ENCODE measurements around the gene ADM2. TPM values are rescaled to one million over a fixed set of nuclear protein-coding genes. Genes with fewer than 3 reads are reported as not detected.

The ADM2 gene
- total RNA-seq, 1 donor from 2014 or later: not detected

DNA sequence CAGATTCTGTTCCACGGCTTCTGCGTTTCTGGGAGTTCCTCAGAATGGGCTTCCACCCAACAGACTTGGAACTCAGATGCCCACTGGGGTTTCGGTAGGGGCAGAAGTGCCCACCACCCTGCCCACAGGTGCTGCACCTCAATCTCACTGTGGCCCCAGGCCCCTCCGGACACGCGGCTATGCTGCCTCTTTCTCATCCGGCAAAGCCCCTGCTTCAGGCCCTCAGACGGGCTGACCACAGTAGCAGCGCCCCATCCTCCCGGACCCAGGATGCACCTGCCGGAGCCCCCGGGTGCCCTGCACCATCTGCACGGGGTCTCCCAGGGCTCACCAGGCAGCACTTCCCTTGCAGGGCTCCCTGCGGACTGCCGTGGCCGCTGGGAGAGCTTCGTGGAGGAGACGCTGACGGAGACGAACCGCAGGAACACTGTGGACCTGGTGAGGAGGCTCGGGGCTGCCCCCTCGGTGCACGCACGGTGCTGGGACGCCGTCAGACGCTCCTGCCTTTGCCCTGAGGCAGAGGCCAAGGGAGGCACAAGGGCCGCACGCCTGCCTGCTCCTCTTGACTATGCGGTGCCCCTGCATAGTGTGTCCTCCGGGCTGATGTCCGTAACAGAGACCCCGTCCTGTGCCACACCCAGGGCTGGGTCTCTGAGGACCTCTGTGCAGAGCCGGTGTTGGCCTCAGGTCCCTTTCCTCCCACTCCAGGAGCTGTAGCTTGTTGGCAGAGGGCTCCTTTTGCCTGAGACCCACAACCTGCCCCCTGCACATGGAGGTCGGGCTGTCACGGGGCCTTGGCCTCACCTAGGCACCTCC lies 45.1 kb upstream of the ADM2 start:
- Histone ChIP-seq H3K9me3 (no peaks in the 10 kb centered on the region), H3K27ac (no peak overlapping the region), H3K36me3 (peaks cover 5 to 78% of the 10 kb centered on the region in 2 donors), H3K4me1 (no peaks in the 10 kb centered on the region), H3K4me3 (no peak overlapping the region), H3K27me3 (no peaks in the 10 kb centered on the region)
- DNase-seq (ENCODE audit: extremely low spot score in 2 of 2): no peak
- TF ChIP-seq POLR2A (IDR thresholded peaks at IDR 0.05): no peak
- intact Hi-C loops (cut with DNase I): no loop called here

DNA sequence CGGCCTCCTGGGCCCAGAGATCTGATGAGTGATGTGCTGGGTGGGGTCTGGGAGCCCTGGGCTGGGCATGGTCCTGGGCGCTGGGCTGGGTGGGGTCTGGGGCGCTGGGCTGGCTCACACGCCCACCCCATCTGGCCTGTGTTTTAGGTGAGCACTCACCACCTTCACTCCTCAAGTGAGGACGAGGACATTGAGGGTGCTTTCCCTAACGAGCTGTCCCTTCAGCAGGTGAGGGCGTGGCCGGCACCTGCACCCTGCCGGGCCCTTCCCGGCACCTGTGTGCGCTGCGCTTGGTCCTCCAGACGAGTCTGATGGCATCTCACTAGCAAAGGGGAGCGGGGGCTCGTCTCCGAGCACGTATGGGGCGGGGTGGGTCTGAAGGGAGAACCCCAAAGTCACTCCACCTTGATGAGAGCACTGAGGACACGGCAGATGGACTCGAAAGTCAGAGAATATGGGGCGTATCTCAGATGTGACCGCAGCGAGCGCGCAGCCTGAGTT lies 44.5 kb upstream of the ADM2 start:
- H3K4me1 ChIP-seq: no peaks in the 10 kb centered on the region

GRCh38 chr22:50437511-50438304 lies 43.6 kb upstream of the ADM2 start:
- Histone ChIP-seq H3K4me3 (no peak overlapping the region), H3K27me3 (no peaks in the 10 kb centered on the region), H3K36me3 (peaks cover 0 to 69% of the 10 kb centered on the region in 2 donors), H3K4me1 (no peaks in the 10 kb centered on the region), H3K27ac (no peak overlapping the region), H3K9me3 (no peaks in the 10 kb centered on the region)
- intact Hi-C loops (cut with DNase I): no loop called here
- TF ChIP-seq POLR2AphosphoS5 (IDR thresholded peaks at IDR 0.05; ENCODE audit: insufficient read depth in 1 of 2, low read depth in 1 of 2): no peak
- TF ChIP-seq POLR2A (IDR thresholded peaks at IDR 0.05): no peak
- DNase-seq (ENCODE audit: extremely low spot score in 2 of 2): no peak

More for the DNA sequence above, 44.5 kb upstream of the ADM2 start:
- H3K9me3 ChIP-seq: no peaks in the 10 kb centered on the region
- H3K27me3 ChIP-seq: no peaks in the 10 kb centered on the region
- H3K36me3 ChIP-seq: peaks cover 5 to 77% of the 10 kb centered on the region in 2 donors
- no peak overlapping the region for H3K4me3 ChIP-seq
- TF ChIP-seq CTCF (IDR thresholded peaks at IDR 0.05): no peak
- no peak for TF ChIP-seq POLR2AphosphoS5 (IDR thresholded peaks at IDR 0.05; ENCODE audit: insufficient read depth in 1 of 2, low read depth in 1 of 2)
- no peak for TF ChIP-seq POLR2A (IDR thresholded peaks at IDR 0.05)
- intact Hi-C loops (cut with DNase I): no loop called here
- H3K27ac ChIP-seq: no peak overlapping the region
- DNase-seq (ENCODE audit: extremely low spot score in 2 of 2): no peak

- H3K36me3 ChIP-seq: peaks cover 0 to 66% of the 10 kb centered on the region in 2 donors
- no peak overlapping the region for H3K4me3 ChIP-seq
- TF ChIP-seq POLR2AphosphoS5 (IDR thresholded peaks at IDR 0.05; ENCODE audit: insufficient read depth in 1 of 2, low read depth in 1 of 2): no peak
- TF ChIP-seq POLR2A (IDR thresholded peaks at IDR 0.05): no peak
These were observed 42.8 kb upstream of the ADM2 start for GRCh38 chr22:50438305-50439275.

DNA sequence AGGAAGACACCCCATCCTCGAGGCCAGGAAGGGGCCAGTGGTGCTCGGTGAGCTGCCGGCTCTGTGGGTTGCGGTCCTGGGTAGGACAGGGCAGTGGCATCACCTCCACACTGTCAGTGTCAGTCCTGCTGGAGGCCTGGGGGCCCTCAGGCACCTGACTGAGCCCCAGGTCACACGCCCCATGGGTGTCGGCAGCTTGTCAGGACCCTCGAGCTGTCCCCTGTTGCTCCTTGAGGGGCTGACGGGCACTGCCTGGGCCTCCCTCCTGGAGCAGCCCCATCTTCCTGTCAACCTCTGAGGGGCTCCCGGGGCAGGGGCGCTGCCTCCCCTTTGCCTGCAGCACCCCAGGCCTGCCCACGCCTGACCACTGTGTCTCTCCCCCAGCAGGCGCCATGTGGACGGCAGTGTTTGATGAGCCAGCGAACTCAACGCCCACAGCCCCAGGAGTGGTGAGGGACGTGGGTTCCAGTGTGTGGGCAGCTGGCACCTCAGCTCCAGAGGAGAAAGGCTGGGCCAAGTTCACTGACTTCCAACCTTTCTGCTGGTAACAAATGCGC lies 42.0 kb upstream of the ADM2 start:
- H3K27ac ChIP-seq: no peak overlapping the region
- no peak for TF ChIP-seq POLR2AphosphoS5 (IDR thresholded peaks at IDR 0.05; ENCODE audit: insufficient read depth in 1 of 2, low read depth in 1 of 2)
- no peak for TF ChIP-seq POLR2A (IDR thresholded peaks at IDR 0.05)
- no peak for TF ChIP-seq CTCF (IDR thresholded peaks at IDR 0.05)
- intact Hi-C loops (cut with DNase I): no loop called here
- H3K4me1 ChIP-seq: peaks cover 3% of the 10 kb centered on the region
- H3K4me3 ChIP-seq: no peak overlapping the region
- DNase-seq (ENCODE audit: extremely low spot score in 2 of 2): no peak
- H3K36me3 ChIP-seq: peaks cover 0 to 66% of the 10 kb centered on the region in 2 donors
- H3K27me3 ChIP-seq: no peaks in the 10 kb centered on the region
- H3K9me3 ChIP-seq: no peaks in the 10 kb centered on the region

More at GRCh38 chr22:50438305-50439275, 42.8 kb upstream of the ADM2 start:
- no peak for DNase-seq (ENCODE audit: extremely low spot score in 2 of 2)
- no peak overlapping the region for H3K27ac ChIP-seq
- H3K27me3 ChIP-seq: no peaks in the 10 kb centered on the region
- no peaks in the 10 kb centered on the region for H3K9me3 ChIP-seq
- no peaks in the 10 kb centered on the region for H3K4me1 ChIP-seq
- intact Hi-C loops (cut with DNase I): no loop called here

All from vagina (tissue), 2 donors.